ENCODE data around the gene LENG1.
"Not testable (repeated sequence)": the region's sequence is repeated elsewhere in the genome, so short reads cannot be mapped to it uniquely, and the experiment has no call there.

Gene LENG1

GRCh38 chr19:54159352-54160181 is at the start of gene LENG1:
LENG1 (minus strand) TSS chr19:54159721; CDS start chr19:54159695, 26 bp downstream.
- peak; percentile 100 for DNase-seq

- no peak for DNase-seq
Measured at GRCh38 chr19:54208784-54209057, 49.2 kb upstream of the LENG1 start.

GRCh38 chr19:54207983-54208783 is 48.7 kb upstream of the LENG1 start:
- peak; percentile 63 for DNase-seq

- DNase-seq: no peak
Measured at GRCh38 chr19:54207676-54207982, 48.1 kb upstream of the LENG1 start.

- DNase-seq: not testable (repeated sequence)
Measured at GRCh38 chr19:54207193-54207592, 47.7 kb upstream of the LENG1 start.

GRCh38 chr19:54206831-54207177 is 47.3 kb upstream of the LENG1 start:
- no peak for DNase-seq

- no peak for DNase-seq
Measured at GRCh38 chr19:54206030-54206830, 46.7 kb upstream of the LENG1 start.

GRCh38 chr19:54204767-54205468 is 45.4 kb upstream of the LENG1 start:
- no peak for DNase-seq

- no peak for DNase-seq
Measured at GRCh38 chr19:54203151-54203611, 43.7 kb upstream of the LENG1 start.

GRCh38 chr19:54201980-54202379 is 42.5 kb upstream of the LENG1 start:
- no peak for DNase-seq

- no peak for DNase-seq
Measured at GRCh38 chr19:54201172-54201701, 41.7 kb upstream of the LENG1 start.

GRCh38 chr19:54199401-54199800 is 39.9 kb upstream of the LENG1 start:
- no peak for DNase-seq

- no peak for DNase-seq
Measured at GRCh38 chr19:54197121-54197520, 37.6 kb upstream of the LENG1 start.

- DNase-seq: no peak
Measured at GRCh38 chr19:54196536-54196935, 37.0 kb upstream of the LENG1 start.

- not testable (repeated sequence) for DNase-seq
Measured at GRCh38 chr19:54194463-54194862, 34.9 kb upstream of the LENG1 start.

- DNase-seq: no peak
Measured at GRCh38 chr19:54193011-54193410, 33.5 kb upstream of the LENG1 start.

GRCh38 chr19:54191811-54192453 is 32.4 kb upstream of the LENG1 start:
- DNase-seq: no peak

GRCh38 chr19:54191011-54191810 is 31.7 kb upstream of the LENG1 start, which contains the start of gene TSEN34:
TSEN34 (plus strand) TSS chr19:54191308; CDS start chr19:54191365, 57 bp downstream.
- DNase-seq: peak; percentile 90

- DNase-seq: peak; percentile 100
Measured at GRCh38 chr19:54190503-54191010, 31.0 kb upstream of the LENG1 start.

GRCh38 chr19:54189735-54190502 is 30.4 kb upstream of the LENG1 start:
- DNase-seq: peak; percentile 100

All from activated CD4-positive, alpha-beta T cell treated with anti-CD3 and anti-CD28 coated beads, Interleukin-2, amount 50 U/mL, for 16 hours (primary cell).